Activated CD4-positive, CD25-positive, alpha-beta regulatory T cell (primary cell): ENCODE results near the gene TGOLN2.
"Not testable (repeated sequence)": the region's sequence is repeated elsewhere in the genome, so short reads cannot be mapped to it uniquely, and the experiment has no call there.

Experiments
- DNase-seq, 4 experiments: peaks; one replicate each; lab custom pipeline; 2025; lab: John Stamatoyannopoulos, UW

TGOLN2 gene

GRCh38 chr2:85340034-85340892 lies 12.5 kb upstream of the TGOLN2 start:
- DNase-seq: no peak

DNA sequence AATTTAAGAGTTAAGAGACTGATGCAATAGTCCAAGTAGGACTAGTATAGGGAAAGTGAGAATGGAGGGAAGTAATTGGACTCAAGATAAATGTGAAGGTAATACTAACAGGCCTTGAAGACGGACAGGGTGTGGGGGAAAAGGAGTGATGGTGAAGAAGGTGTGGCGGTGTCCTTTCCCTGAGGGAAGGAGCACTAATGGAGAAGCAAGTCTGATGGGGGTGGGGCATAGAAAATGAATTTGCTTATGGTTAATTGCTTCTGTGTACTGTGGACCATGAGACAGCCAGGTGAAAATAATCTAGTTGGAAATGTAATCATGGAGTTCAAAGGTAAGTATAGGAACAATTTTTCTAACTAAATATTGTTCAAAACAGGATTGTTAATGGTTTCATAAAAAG lies 7.1 kb upstream of the TGOLN2 start:
- DNase-seq: no peak

DNA sequence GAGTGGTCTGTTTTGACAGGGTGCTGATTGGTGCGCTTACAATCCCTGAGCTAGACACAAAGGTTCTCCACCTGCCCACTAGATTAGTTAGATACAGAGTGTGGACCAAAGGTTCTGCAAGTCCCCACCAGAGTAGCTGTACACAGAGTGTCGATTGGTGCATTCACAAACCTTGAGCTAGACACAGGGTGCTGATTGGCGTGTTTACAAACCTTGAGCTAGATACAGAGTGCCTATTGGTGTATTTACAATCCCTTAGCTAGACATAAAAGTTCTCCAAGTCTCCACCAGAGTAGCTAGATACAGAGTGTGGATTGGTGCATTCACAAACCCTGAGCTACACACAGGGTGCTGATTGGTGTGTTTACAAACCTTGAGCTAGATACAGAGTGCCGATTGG lies 6.1 kb upstream of the TGOLN2 start:
- not testable (repeated sequence) for DNase-seq

- no peak for DNase-seq
Observed at GRCh38 chr2:85330839-85331636, 3.2 kb upstream of the TGOLN2 start.

DNA sequence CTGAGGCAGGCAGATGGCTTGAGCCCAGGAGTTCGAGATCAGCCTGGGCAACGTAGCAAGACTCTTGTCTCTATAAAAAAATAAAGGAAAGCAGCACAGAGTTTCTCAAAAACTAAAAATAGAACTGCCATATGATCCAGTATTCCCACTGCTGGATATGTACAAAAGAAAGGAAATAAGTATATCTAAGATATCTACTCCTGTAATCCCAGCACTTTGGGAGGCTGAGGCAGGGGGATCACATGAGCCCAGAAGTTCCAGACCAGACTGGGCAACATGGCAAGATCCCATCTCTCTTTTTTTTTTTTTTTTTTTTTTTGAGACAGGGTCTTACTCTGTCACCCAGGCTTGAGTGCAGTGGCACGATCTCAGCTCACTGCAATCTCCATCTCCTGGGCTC lies 1.9 kb upstream of the TGOLN2 start:
- DNase-seq: not testable (repeated sequence)

DNA sequence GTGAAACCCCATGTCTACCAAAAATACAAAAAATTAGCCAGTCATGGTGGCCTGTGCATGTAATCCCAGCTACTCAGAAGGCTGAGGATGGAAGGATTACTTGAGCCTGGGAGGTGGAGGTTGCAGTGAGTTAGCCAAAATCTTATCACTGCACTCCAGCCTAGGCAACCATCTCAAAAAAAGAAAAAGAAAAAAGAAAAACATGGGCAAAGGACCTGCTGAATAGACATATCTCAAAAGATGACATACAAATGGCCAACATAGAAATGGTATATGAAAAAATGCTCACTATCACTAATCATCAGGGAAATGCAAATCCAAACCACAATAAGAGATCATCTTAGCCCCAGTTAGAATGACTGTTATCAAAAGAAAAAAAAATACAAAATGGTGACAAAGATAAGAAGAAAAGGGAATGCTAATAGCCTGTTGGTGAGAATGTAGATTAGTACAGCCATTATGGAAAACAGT lies 1.4 kb upstream of the TGOLN2 start:
- DNase-seq: no peak

DNA sequence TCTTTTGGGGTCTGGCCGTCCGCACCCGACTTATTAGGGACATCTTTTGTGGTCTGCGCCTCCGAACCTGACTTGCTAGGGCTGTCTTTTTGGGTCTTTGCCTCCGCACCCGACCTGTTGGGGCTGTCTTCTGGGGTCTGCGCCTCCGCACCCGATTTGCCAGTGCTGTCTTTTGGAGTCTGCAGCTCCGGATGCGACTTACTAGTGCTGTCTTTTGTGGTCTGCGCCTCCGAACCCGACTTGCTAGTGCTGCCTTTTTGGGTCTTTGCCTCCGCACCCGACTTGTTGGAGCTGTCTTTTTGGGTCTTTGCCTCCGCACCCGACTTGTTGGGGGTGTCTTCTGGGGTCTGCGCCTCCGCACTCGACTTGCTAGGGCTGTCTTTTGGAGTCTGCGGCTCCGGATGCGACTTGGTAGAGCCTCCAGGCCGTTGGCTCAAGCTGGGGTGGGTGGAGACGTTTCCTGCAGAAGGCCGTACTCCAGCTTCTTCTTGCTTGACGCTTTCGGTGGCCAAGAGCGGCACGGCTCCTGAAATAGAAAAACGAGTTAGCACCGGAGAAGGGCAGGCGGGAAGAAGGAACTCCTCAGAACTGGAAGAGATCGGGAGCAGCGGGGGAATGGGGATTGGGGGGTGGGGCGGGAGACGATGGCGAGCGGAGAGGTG lies 498 bp downstream of the TGOLN2 start:
- DNase-seq: peak in 3 of 4 experiments; percentile 27 to 34 (median 32)

DNA sequence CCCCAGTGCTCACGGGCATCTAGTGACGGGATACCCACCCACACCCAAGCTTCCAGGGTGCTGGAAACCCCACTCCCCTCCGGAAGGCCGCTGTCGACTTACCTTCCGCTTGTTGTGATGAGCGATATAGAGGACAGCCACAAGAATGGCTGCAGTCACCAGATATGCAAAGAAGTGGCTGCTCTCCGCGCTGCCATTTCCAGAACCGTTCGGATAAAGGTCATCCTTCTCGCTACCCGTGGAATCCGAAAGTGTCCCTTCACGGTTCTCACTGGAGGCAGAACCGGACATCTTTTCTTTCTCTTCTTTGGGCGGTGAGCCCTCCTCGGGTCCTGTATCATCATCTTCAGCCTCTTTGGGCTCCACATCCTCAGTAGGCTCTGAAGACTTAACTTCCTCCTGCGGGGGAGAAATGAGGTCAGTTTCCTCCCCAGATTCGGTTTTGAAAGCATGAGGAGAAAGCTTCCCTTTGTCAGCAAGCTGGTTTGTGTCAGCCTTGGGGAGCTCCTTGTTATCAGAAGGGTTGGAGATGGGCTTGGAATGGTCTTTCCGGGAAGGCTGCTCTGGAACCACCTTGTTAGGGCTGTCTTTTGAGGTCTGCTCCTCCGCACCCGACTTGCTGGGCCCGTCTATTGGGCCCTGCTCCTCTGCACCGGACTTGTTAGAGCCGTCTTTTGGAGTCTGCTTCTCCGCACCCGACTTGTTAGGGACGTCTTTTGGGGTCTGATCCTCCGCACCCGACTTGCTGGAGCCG lies 1.2 kb downstream of the TGOLN2 start:
- DNase-seq: no peak

DNA sequence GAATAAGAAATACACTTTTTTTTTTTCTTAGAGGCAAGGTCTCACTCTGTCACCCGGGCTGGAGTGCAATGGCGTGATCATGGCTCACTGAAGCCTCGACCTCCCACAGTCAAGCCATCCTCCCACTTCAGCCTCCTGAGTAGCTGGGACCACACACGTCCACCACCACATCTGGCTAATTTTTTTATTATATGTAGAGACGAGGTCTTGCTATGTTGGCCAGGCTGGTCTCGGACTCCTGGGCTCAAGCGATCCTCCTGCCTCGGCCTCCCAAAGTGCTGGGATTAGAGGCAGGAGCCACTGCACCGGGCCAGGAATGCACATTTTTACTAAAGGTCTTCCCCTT lies 2.4 kb downstream of the TGOLN2 start:
- no peak for DNase-seq

GRCh38 chr2:85324639-85325465 lies 2.9 kb downstream of the TGOLN2 start:
- no peak for DNase-seq

DNA sequence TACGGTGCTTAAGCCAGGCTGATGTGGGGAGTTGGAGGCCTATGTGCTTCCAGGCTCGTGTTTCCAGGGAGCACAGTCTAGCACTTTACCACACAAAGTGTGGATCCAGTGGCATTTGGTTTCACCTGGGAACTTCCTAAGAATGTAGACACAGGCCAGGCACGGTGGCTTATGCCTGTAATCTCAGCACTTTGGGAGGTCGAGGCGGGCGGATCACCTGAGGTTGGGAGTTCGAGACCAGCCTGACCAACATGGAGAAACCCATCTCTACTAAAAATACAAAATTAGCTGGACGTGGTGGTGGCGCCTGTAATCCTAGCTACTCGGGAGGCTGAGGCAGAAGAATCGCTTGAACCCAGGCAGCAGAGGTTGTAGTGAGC lies 3.8 kb downstream of the TGOLN2 start:
- DNase-seq: not testable (repeated sequence)

DNA sequence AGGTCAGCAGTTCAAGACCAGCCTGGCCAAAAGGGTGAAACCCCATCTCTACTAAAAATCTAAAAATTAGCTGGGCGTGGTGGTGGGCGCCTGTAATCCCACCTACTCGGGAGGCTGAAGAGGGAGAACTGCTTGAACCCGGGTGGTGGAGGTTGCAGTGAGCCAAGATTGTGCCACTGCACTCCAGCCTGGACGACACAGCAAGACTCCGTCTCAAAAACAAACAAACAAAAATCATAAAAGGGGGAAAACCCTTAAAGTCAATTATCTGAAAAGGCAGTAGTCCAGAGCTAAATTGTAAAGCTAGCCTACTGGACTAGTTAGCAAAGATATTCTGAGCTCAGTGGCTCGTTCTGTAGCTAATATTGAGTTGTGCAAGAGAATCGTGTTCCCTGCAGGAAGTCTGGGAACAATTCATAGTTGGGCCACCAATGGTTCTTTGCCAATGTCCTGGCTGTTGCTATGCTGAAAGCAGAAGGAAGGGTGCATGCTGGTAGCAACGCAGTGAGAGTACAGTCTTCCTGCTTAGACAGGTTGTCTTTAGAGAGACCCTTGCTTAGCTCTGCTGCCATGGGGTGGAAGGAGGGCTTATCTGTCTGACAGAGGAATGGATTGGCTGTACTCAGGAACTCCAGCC lies 4.3 kb downstream of the TGOLN2 start:
- no peak for DNase-seq

DNA sequence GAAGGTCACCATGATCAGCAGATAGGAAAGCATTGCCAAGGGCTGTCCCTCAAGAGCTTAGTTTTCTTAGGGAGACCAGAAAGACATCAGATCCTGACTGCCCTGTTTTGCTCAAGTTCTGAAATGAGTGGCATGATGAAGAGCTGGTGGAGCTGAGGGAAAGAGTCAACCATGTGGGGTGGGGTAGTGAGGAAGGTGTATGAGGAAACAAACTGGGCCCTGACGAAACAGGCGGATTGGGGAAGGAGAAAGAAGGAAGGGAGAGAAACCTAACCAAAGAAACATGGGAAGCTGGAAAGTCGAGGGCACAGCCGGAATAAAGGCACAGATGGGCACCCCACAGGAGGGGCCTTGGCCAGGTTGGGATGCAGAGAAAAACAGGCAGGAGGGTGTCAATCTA lies 8.0 kb downstream of the TGOLN2 start:
- no peak for DNase-seq

GRCh38 chr2:85318222-85319074 lies 9.3 kb downstream of the TGOLN2 start:
- no peak for DNase-seq

DNA sequence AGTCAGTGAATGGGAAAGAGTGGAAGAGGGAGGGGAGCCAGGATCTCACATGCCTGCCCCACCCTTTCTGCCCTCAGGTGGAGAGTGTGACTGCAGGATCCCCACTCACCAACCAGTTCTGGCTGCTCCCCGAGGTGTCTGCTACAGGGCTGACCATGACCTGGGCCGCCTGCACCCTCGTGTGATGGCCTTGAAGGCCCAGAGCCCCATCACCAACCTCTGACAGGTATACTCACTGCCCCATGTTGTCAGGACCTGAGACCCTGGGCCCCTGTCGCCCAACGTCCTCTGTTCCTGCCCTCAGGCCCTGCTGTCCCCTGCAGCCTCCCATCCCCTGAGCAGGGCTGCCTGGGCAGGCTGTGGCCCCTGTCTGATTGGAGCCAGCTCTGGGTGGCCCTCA lies 11.9 kb downstream of the TGOLN2 start:
- DNase-seq: not testable (repeated sequence)

DNA sequence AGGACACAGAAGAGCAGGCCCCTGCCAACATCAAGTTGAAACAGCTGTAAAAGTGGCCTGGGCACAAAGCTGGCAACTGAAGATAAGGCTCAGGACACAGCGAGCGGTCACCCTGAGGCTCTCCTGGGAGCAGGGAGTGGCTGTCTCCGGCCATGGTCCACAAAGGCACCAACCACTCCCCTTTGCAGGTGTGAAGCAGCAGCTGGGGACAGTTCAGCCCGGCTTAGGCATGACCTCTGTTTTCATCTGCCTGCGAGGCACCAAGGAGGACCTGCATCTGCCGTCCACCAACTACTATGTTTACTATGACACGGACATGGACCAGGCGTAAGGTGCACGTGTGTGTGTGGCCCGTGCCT lies 12.9 kb downstream of the TGOLN2 start:
- no peak for DNase-seq

GRCh38 chr2:85312404-85312803 lies 15.4 kb downstream of the TGOLN2 start:
- no peak for DNase-seq

DNA sequence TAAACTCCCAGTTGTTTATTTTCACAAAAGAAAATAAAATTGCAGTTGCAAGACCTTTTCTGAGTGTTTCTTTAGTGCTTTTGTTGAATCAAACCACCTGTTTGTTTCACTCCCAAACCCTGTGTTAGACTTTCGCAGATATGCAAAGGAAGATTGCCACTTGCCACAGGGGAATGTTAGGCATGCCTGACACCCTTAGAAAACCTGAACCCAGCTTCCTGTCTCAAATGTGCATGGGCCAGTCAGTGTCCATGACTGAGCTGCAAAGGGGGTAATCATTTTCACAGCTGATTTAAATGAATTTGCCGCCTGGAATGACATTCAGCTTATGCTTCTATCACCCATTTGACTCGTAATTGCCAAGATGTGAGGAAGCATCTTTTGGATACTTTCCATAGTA lies 17.5 kb downstream of the TGOLN2 start:
- DNase-seq: no peak

DNA sequence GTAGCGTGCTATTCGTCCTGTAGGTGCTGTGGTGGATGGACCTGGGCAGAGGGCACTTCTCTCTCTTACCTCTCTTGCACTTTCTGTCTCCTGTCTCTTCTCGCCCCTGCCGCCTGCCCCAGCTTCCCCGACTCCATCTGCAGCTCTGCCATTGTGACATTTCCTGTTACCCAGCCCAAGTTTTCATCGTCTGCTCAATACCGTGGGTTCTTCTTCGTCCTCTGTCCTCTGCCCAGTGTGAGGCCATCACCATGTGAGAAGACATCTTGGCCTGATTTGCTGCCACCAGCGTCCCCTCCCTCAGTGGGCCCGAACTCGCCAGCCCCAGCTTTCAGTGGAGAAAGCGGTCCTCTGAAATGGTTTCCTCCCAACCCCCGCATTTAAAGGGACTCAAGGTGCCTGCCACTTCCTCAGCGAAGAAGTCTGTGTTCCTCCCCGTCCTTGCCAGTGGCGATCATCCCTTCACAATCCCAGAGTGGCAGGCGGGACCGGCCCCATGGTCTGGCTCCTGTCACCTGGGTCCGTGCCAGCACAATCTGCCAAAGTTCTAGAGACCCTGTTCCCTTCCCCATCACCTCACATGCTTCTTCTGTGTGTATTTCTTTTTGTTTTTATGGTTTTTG lies 18.0 kb downstream of the TGOLN2 start:
- DNase-seq: no peak
